ENCODE data around the gene COL5A3.
"Not testable (repeated sequence)": the region's sequence is repeated elsewhere in the genome, so short reads cannot be mapped to it uniquely, and the experiment has no call there.

COL5A3 gene

DNA sequence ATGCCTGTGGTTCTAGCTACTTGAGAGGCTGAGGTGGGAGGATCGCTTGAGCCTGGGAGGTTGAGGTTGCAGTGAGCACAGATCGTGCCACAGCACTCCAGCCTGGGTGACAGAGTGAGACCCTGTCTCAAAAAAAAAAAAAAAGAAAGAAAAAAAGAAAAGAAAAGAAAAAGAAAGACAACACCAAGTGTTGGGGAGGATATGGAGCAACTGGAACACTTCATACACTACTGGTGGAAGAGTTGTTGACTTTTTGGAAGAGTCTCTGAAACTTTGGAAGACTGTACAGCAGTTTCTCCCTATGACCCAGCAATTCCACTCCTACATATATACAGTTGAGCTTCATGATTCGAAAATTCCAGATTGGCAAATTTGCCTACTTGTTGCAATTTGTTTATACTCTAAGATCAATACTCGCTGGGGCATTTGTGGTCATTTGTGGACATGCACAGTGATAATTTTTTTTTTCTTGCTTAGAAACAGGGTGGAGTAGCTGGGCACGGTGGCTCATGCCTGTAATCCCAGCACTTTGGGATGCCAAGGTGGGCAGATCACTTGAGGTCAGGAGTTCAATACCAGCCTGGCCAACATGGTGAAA is 87.4 kb downstream of the COL5A3 start:
- not testable (repeated sequence) for H3K27ac ChIP-seq (ENCODE audit: insufficient read depth, low read depth, low read length, poor library complexity, severe bottlenecking); H3K9me3 ChIP-seq (ENCODE audit: control insufficient read depth, low read length); H3K4me3 ChIP-seq (ENCODE audit: insufficient read depth, low read depth, low read length); H3K36me3 ChIP-seq (ENCODE audit: control insufficient read depth, insufficient read depth, low read length); H3K4me1 ChIP-seq (ENCODE audit: control insufficient read depth, insufficient read depth, low read length); H3K27me3 ChIP-seq (ENCODE audit: control insufficient read depth, insufficient read depth, low read length, poor library complexity, severe bottlenecking)
- 90 to 94% methylated on average over 5 of the region's 5 CpGs for WGBS, 2 experiments

- 13 to 21% methylated on average over 2 to 3 of the region's 3 CpGs for WGBS, 2 experiments
- H3K36me3 ChIP-seq (ENCODE audit: control insufficient read depth, insufficient read depth, low read length) = no peaks in the 10 kb centered on the region
Measured at GRCh38 chr19:9917321-9917720, 93.0 kb downstream of the COL5A3 start.

GRCh38 chr19:9916719-9917118 is 93.6 kb downstream of the COL5A3 start:
- peaks cover 25% of the 10 kb centered on the region for H3K27me3 ChIP-seq (ENCODE audit: control insufficient read depth, insufficient read depth, low read length, poor library complexity, severe bottlenecking)
- no peak overlapping the region for H3K27ac ChIP-seq (ENCODE audit: insufficient read depth, low read depth, low read length, poor library complexity, severe bottlenecking)
- WGBS, 2 experiments = 73 to 74% methylated on average over 6 of the region's 6 CpGs
- no peak overlapping the region for H3K4me3 ChIP-seq (ENCODE audit: insufficient read depth, low read depth, low read length)
- H3K4me1 ChIP-seq (ENCODE audit: control insufficient read depth, insufficient read depth, low read length) = no peaks in the 10 kb centered on the region
- no peaks in the 10 kb centered on the region for H3K36me3 ChIP-seq (ENCODE audit: control insufficient read depth, insufficient read depth, low read length)
- no peaks in the 10 kb centered on the region for H3K9me3 ChIP-seq (ENCODE audit: control insufficient read depth, low read length)

More at GRCh38 chr19:9917321-9917720, 93.0 kb downstream of the COL5A3 start:
- Histone ChIP-seq H3K9me3 (ENCODE audit: control insufficient read depth, low read length) (no peaks in the 10 kb centered on the region), H3K4me1 (ENCODE audit: control insufficient read depth, insufficient read depth, low read length) (no peaks in the 10 kb centered on the region), H3K27ac (ENCODE audit: insufficient read depth, low read depth, low read length, poor library complexity, severe bottlenecking) (no peak overlapping the region), H3K27me3 (ENCODE audit: control insufficient read depth, insufficient read depth, low read length, poor library complexity, severe bottlenecking) (peaks cover 19% of the 10 kb centered on the region), H3K4me3 (ENCODE audit: insufficient read depth, low read depth, low read length) (no peak overlapping the region)

- no peaks in the 10 kb centered on the region for H3K9me3 ChIP-seq (ENCODE audit: control insufficient read depth, low read length)
Measured at GRCh38 chr19:9914315-9915207, 95.7 kb downstream of the COL5A3 start.

DNA sequence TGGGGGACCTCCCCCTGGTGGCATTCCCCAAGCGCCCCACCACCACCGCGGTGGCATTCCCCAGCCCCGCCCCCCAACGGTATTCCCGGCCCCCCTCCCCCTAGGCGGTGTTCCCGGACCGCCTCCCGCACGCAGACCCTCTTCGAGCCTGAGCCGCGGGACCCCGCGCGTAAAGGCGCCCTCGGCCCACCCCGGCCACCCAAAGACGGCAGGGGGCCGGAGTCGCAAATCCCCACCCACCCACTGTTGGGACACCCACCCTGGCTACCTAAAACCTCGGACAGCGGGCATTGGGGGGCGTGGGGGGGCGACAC is 96.3 kb downstream of the COL5A3 start:
- H3K27ac ChIP-seq (ENCODE audit: insufficient read depth, low read depth, low read length, poor library complexity, severe bottlenecking) = no peak overlapping the region
- 0 to 1% methylated on average over 24 to 27 of the region's 27 CpGs for WGBS, 2 experiments
- peak overlapping the region; percentile 55 for H3K4me3 ChIP-seq (ENCODE audit: insufficient read depth, low read depth, low read length)
- H3K36me3 ChIP-seq (ENCODE audit: control insufficient read depth, insufficient read depth, low read length) = no peaks in the 10 kb centered on the region
- H3K9me3 ChIP-seq (ENCODE audit: control insufficient read depth, low read length) = no peaks in the 10 kb centered on the region
- H3K27me3 ChIP-seq (ENCODE audit: control insufficient read depth, insufficient read depth, low read length, poor library complexity, severe bottlenecking) = peaks cover 30% of the 10 kb centered on the region
- H3K4me1 ChIP-seq (ENCODE audit: control insufficient read depth, insufficient read depth, low read length) = no peaks in the 10 kb centered on the region

More at GRCh38 chr19:9914315-9915207, 95.7 kb downstream of the COL5A3 start:
- no peaks in the 10 kb centered on the region for H3K36me3 ChIP-seq (ENCODE audit: control insufficient read depth, insufficient read depth, low read length)
- H3K4me1 ChIP-seq (ENCODE audit: control insufficient read depth, insufficient read depth, low read length) = no peaks in the 10 kb centered on the region
- WGBS, 2 experiments = 1% methylated on average over 65 of the region's 65 CpGs
- H3K27me3 ChIP-seq (ENCODE audit: control insufficient read depth, insufficient read depth, low read length, poor library complexity, severe bottlenecking) = peaks cover 30% of the 10 kb centered on the region
- peak overlapping the region; percentile 55 for H3K4me3 ChIP-seq (ENCODE audit: insufficient read depth, low read depth, low read length)
- H3K27ac ChIP-seq (ENCODE audit: insufficient read depth, low read depth, low read length, poor library complexity, severe bottlenecking) = no peak overlapping the region

GRCh38 chr19:9913237-9914000 is 96.9 kb downstream of the COL5A3 start:
- Histone ChIP-seq H3K27ac (ENCODE audit: insufficient read depth, low read depth, low read length, poor library complexity, severe bottlenecking) (no peak overlapping the region), H3K4me3 (ENCODE audit: insufficient read depth, low read depth, low read length) (peak overlapping the region; percentile 55), H3K27me3 (ENCODE audit: control insufficient read depth, insufficient read depth, low read length, poor library complexity, severe bottlenecking) (peaks cover 30% of the 10 kb centered on the region), H3K4me1 (ENCODE audit: control insufficient read depth, insufficient read depth, low read length) (no peaks in the 10 kb centered on the region), H3K36me3 (ENCODE audit: control insufficient read depth, insufficient read depth, low read length) (no peaks in the 10 kb centered on the region), H3K9me3 (ENCODE audit: control insufficient read depth, low read length) (no peaks in the 10 kb centered on the region)
- WGBS, 2 experiments = 1% methylated on average over 88 to 90 of the region's 95 CpGs

- Histone ChIP-seq H3K27ac (ENCODE audit: insufficient read depth, low read depth, low read length, poor library complexity, severe bottlenecking) (no peak overlapping the region), H3K9me3 (ENCODE audit: control insufficient read depth, low read length) (no peaks in the 10 kb centered on the region), H3K27me3 (ENCODE audit: control insufficient read depth, insufficient read depth, low read length, poor library complexity, severe bottlenecking) (peaks cover 30% of the 10 kb centered on the region), H3K4me3 (ENCODE audit: insufficient read depth, low read depth, low read length) (peak overlapping the region; percentile 55), H3K4me1 (ENCODE audit: control insufficient read depth, insufficient read depth, low read length) (no peaks in the 10 kb centered on the region), H3K36me3 (ENCODE audit: control insufficient read depth, insufficient read depth, low read length) (no peaks in the 10 kb centered on the region)
- 24 to 26% methylated on average over 23 to 24 of the region's 24 CpGs for WGBS, 2 experiments
Measured at GRCh38 chr19:9912551-9913236, 97.6 kb downstream of the COL5A3 start.

DNA sequence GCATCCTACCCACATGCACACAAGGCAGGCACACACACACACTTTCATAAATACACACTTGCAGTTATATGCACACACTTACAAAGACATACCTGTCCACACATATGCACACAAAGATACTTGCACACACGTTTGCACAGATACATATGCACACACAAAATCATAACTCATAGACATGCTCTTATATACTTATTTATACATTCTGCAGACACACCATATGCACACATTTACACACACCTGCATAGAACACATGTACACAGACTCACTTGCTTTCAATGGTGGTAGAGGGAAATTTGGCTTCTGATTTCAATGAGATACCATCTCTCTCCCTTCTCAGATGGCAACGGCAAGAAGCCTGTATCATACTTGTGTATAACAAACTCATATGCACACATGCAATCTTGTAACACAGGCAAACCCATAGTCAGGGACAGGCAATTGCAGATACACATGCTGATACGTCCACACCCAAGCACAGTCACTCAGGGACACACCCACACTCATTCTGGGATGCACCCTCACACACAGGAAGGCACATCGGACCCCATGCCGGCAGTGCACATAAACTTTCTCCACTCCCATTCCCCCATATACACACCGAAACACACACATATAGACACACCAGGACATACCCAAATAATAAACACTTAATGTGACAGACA is 98.6 kb downstream of the COL5A3 start:
- H3K27ac ChIP-seq (ENCODE audit: insufficient read depth, low read depth, low read length, poor library complexity, severe bottlenecking) = no peak overlapping the region
- no peaks in the 10 kb centered on the region for H3K9me3 ChIP-seq (ENCODE audit: control insufficient read depth, low read length)
- no peaks in the 10 kb centered on the region for H3K36me3 ChIP-seq (ENCODE audit: control insufficient read depth, insufficient read depth, low read length)
- peaks cover 30% of the 10 kb centered on the region for H3K27me3 ChIP-seq (ENCODE audit: control insufficient read depth, insufficient read depth, low read length, poor library complexity, severe bottlenecking)
- WGBS, 2 experiments = 87 to 88% methylated on average over 6 of the region's 6 CpGs
- no peak overlapping the region for H3K4me3 ChIP-seq (ENCODE audit: insufficient read depth, low read depth, low read length)
- H3K4me1 ChIP-seq (ENCODE audit: control insufficient read depth, insufficient read depth, low read length) = no peaks in the 10 kb centered on the region

GRCh38 chr19:9910625-9911024 is 99.7 kb downstream of the COL5A3 start:
- 93 to 97% methylated on average over 1 of the region's 1 CpG for WGBS, 2 experiments
- H3K4me3 ChIP-seq (ENCODE audit: insufficient read depth, low read depth, low read length) = no peak overlapping the region
- no peaks in the 10 kb centered on the region for H3K9me3 ChIP-seq (ENCODE audit: control insufficient read depth, low read length)
- peaks cover 30% of the 10 kb centered on the region for H3K27me3 ChIP-seq (ENCODE audit: control insufficient read depth, insufficient read depth, low read length, poor library complexity, severe bottlenecking)
- no peak overlapping the region for H3K27ac ChIP-seq (ENCODE audit: insufficient read depth, low read depth, low read length, poor library complexity, severe bottlenecking)
- peaks cover 3% of the 10 kb centered on the region for H3K4me1 ChIP-seq (ENCODE audit: control insufficient read depth, insufficient read depth, low read length)
- no peaks in the 10 kb centered on the region for H3K36me3 ChIP-seq (ENCODE audit: control insufficient read depth, insufficient read depth, low read length)
